IMR-90 (cell line): ENCODE measurements around the gene METTL27. TPM values are rescaled to one million over a fixed set of nuclear protein-coding genes. Genes with fewer than 3 reads are reported as not detected.

Experiments
- ATAC-seq: fragments of 200-7000 bp; cut with Tn5 transposase; 2 replicates; pipeline ENCODE4 v1.9.1; 2020; ENCODE audit warnings: low read depth, mild to moderate bottlenecking, moderate library complexity
- BruUV-seq: library from RNA; stranded (reverse); fragments of 400-500 nt; replicated peaks from 2 replicates; lab custom pipeline; 2021; lab: Mats Ljungman, UMichigan
- CTCF ChIA-PET: fragments of 300-600 bp; formaldehyde crosslinking; extraction: SDS; loops from one replicate; lab custom pipeline; 2021; ENCODE audit warnings: antibody characterized with exemption; lab: Yijun Ruan, JAX
- POLR2A ChIA-PET: fragments of 300-600 bp; sonication (Branson Sonifier 250); formaldehyde crosslinking; loops from one replicate; lab custom pipeline; 2022; ENCODE audit warnings: antibody characterized with exemption; ENCODE audit not compliant: unreplicated experiment; lab: Charles Lee
- DNase-seq: peaks from one replicate; pipeline ENCODE4 v3.0.0; 2013
- H2AFZ ChIP-seq: replicated peaks from 2 replicates; pipeline ENCODE3; 2013; ENCODE audit warnings: low read length, mild to moderate bottlenecking; ENCODE audit not compliant: poor library complexity
- H2AK5ac ChIP-seq: 2 replicates; pipeline ENCODE4 v1.6.1; 2013; ENCODE audit warnings: low read depth, low read length, inconsistent platforms
- H2AK9ac ChIP-seq: replicated peaks from 2 replicates; pipeline ENCODE3; 2013; ENCODE audit warnings: mild to moderate bottlenecking, low read depth, low read length, moderate library complexity; ENCODE audit not compliant: poor library complexity
- H2BK120ac ChIP-seq: 2 replicates; pipeline ENCODE4 v1.6.1; 2013; ENCODE audit warnings: low read depth, low read length, inconsistent platforms
- H2BK15ac ChIP-seq: 3 replicates; pipeline ENCODE4 v1.6.1; 2013; ENCODE audit warnings: low read depth, low read length, inconsistent platforms
- H2BK20ac ChIP-seq: 2 replicates; pipeline ENCODE4 v1.6.1; 2013; ENCODE audit warnings: low read depth, mild to moderate bottlenecking, inconsistent platforms, low read length, moderate library complexity
- H2BK5ac ChIP-seq: 2 replicates; pipeline ENCODE4 v1.6.1; 2013; ENCODE audit warnings: mild to moderate bottlenecking, low read depth, low read length, inconsistent platforms; ENCODE audit not compliant: poor library complexity, severe bottlenecking
- H3K14ac ChIP-seq: replicated peaks from 2 replicates; pipeline ENCODE4 v1.6.1; 2013; ENCODE audit warnings: low read depth, low read length, inconsistent platforms
- H3K18ac ChIP-seq: 2 replicates; pipeline ENCODE4 v1.6.1; 2013; ENCODE audit warnings: low read depth, low read length, control low read depth
- H3K23ac ChIP-seq: 2 replicates; pipeline ENCODE4 v1.6.1; 2013; ENCODE audit warnings: low read depth, low read length, inconsistent platforms
- H3K27ac ChIP-seq: 2 replicates; pipeline ENCODE4 v1.5.1; 2013; ENCODE audit warnings: mild to moderate bottlenecking, control low read depth, low read length; ENCODE audit not compliant: insufficient read depth
- H3K27me3 ChIP-seq: 2 replicates; pipeline ENCODE4 v1.6.1; 2013; ENCODE audit warnings: low read length; ENCODE audit not compliant: control insufficient read depth, insufficient read depth
- H3K36me3 ChIP-seq: 2 replicates; pipeline ENCODE4 v1.6.1; 2013; ENCODE audit warnings: low read length, mixed read lengths; ENCODE audit not compliant: control insufficient read depth, insufficient read depth
- H3K4ac ChIP-seq: 2 replicates; pipeline ENCODE4 v1.6.1; 2013; ENCODE audit warnings: low read depth, low read length, inconsistent platforms
- H3K4me1 ChIP-seq: 2 replicates; pipeline ENCODE4 v1.6.1; 2013; ENCODE audit warnings: low read length, mixed read lengths; ENCODE audit not compliant: control insufficient read depth, insufficient read depth
- H3K4me2 ChIP-seq: 2 replicates; pipeline ENCODE4 v1.6.1; 2013; ENCODE audit warnings: low read depth, mild to moderate bottlenecking, control low read depth, low read length, moderate library complexity
- H3K4me3 ChIP-seq: 2 replicates; pipeline ENCODE4 v1.5.1; 2013; ENCODE audit warnings: low read depth, mild to moderate bottlenecking, control low read depth, low read length, moderate library complexity; ENCODE audit not compliant: insufficient read depth
- H3K56ac ChIP-seq: 2 replicates; pipeline ENCODE4 v1.6.1; 2013; ENCODE audit warnings: low read length, inconsistent platforms; ENCODE audit not compliant: insufficient read depth; ENCODE audit errors: extremely low read depth
- H3K79me1 ChIP-seq, 2 experiments: 2 replicates each; pipeline ENCODE4 v1.6.1; 2013; ENCODE audit warnings: low read length in 2 of 2, inconsistent platforms in 1 of 2, low read depth in 1 of 2
- H3K9ac ChIP-seq: 2 replicates; pipeline ENCODE4 v1.6.1; 2013; ENCODE audit warnings: low read depth, low read length, control low read depth
- H3K9me1 ChIP-seq: 2 replicates; pipeline ENCODE4 v1.6.1; 2013; ENCODE audit warnings: low read length, inconsistent platforms; ENCODE audit not compliant: insufficient read depth
- H3K9me3 ChIP-seq: 2 replicates; pipeline ENCODE4 v1.6.1; 2013; ENCODE audit warnings: low read length; ENCODE audit not compliant: control insufficient read depth, insufficient read depth
- H4K20me1 ChIP-seq: 2 replicates; pipeline ENCODE4 v1.6.1; 2013; ENCODE audit warnings: low read length, inconsistent platforms; ENCODE audit not compliant: insufficient read depth
- H4K5ac ChIP-seq: 2 replicates; pipeline ENCODE4 v1.6.1; 2013; ENCODE audit warnings: mild to moderate bottlenecking, low read depth, low read length, control low read depth
- H4K8ac ChIP-seq, 2 experiments: 2 replicates each; pipeline ENCODE4 v1.6.1; 2013; ENCODE audit warnings: low read depth in 2 of 2, low read length in 2 of 2, control low read depth in 1 of 2, inconsistent platforms in 1 of 2
- H4K91ac ChIP-seq: 2 replicates; pipeline ENCODE4 v1.6.1; 2013; ENCODE audit warnings: low read depth, low read length, inconsistent platforms; ENCODE audit not compliant: insufficient read depth
- BHLHE40 ChIP-seq: fragments of 150-350 bp; IDR thresholded peaks from 2 replicates; pipeline ENCODE4 v1.6.1; 2016; ENCODE audit warnings: mild to moderate bottlenecking, low read depth, low read length
- CEBPB ChIP-seq: IDR thresholded peaks from 2 replicates; pipeline ENCODE4 v1.6.1; 2012; ENCODE audit warnings: low read depth, low read length, improper control_type of control experiment
- CHD1 ChIP-seq: IDR thresholded peaks from 2 replicates; pipeline ENCODE4 v1.6.1; 2012; ENCODE audit warnings: low read depth, low read length, improper control_type of control experiment
- MAFK ChIP-seq: IDR thresholded peaks from 2 replicates; pipeline ENCODE4 v1.6.1; 2012; ENCODE audit warnings: low read depth, low read length, improper control_type of control experiment
- MAZ ChIP-seq: IDR thresholded peaks from 2 replicates; pipeline ENCODE4 v1.6.1; 2012; ENCODE audit warnings: low read depth, mild to moderate bottlenecking, low read length, improper control_type of control experiment, moderate library complexity, borderline replicate concordance
- NFE2L2 ChIP-seq: fragments of 150-350 bp; IDR thresholded peaks from 2 replicates; pipeline ENCODE4 v1.6.1; 2016; ENCODE audit warnings: low read depth, mild to moderate bottlenecking, low read length
- RAD21 ChIP-seq: IDR thresholded peaks from 2 replicates; pipeline ENCODE4 v1.6.1; 2012; ENCODE audit warnings: low read length, improper control_type of control experiment
- USF2 ChIP-seq: fragments of 150-350 bp; IDR thresholded peaks from 2 replicates; pipeline ENCODE4 v1.6.1; 2017; ENCODE audit warnings: mild to moderate bottlenecking, antibody characterized with exemption, low read length, low read depth
- WGBS, 2 experiments: methylation state at CpG; one replicate each; pipeline versions ENCODE4 v1.1.5 to v1.1.7; 2013; ENCODE audit warnings: missing lambda C conversion rate in 2 of 2; ENCODE audit not compliant: insufficient read length in 1 of 2; ENCODE audit errors: extremely low coverage in 2 of 2; 5-methylcytosine and 5-hydroxymethylcytosine counted together
- dilution Hi-C: fragments of 300-500 bp; cut with HindIII; formaldehyde crosslinking; loops from one replicate; pipeline ENCODE4 v1.14.3; 2018; ENCODE audit warnings: low sequenced_read_pairs; ENCODE audit not compliant: unreplicated experiment
- in situ Hi-C: fragments of 300-500 bp; cut with MboI; formaldehyde crosslinking; loops from 3 replicates; pipeline ENCODE4 v1.14.3; 2019; ENCODE audit warnings: low sequenced_read_pairs, inconsistent platforms, mixed read lengths
- intact Hi-C: fragments of 100-400 bp; cut with micrococcal nuclease; formaldehyde crosslinking; loops from 2 replicates; pipeline ENCODE4 v1.10.0; 2022
- polyA plus RNA-seq, 3 experiments: library from polyadenylated mRNA; depleted of rRNA; stranded (reverse); fragments of >200 nt; gene quantifications; 2 replicates each; pipeline ENCODE4 v1.2.3, GENCODE V29; 2012; ENCODE audit warnings: low replicate concordance in 1 of 3
- total RNA-seq: library from RNA; depleted of rRNA; stranded (reverse); fragments of >200 nt; gene quantifications from 2 replicates; pipeline ENCODE4 v1.2.3, GENCODE V29; 2012

Gene METTL27
- total and polyA plus RNA-seq, 2 of the 4 experiments (the other 2 are of a cell fraction), result 2.3 to 4.3 TPM

DNA sequence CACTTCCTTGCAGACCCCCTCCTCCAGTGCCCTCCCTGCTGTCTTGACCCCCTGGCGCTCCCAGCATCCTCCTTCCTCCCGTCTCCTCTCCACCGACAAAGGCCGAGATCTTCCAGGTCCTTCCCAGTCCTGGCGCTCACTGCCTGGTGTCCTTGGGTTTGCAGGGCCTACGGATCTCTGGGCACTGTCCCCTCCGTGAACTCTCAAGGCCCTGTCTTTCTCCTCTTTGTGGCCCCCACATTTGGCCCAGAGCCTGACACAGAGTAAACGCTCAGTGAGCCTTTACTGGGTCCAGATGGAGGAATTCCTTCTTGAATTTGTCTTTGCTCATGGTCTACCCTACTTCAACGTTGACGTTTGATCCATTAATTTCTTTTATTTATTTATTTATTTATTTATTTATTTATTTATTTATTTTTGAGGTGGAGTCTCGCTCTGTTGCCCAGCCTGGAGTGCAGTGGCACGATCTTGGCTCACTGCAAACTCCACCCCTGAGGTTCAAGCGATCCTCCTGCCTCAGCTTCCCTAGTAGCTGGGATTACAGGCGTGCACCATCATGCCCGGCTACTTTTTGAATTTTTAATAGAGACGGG, 48.3 kb upstream of the METTL27 start:
- H3K56ac ChIP-seq, result no peak overlapping the region
- no peak overlapping the region for H3K9ac ChIP-seq
- no peak overlapping the region for H3K18ac ChIP-seq
- DNase-seq (no peak), ATAC-seq (no peak)
- no peak overlapping the region for H3K23ac ChIP-seq
- H2BK120ac ChIP-seq, result peak overlapping the region; percentile 66; the same call in 1 of the 2 replicates
- H3K4me1 ChIP-seq, result peaks cover 48% of the 10 kb centered on the region
- H4K91ac ChIP-seq, result peak overlapping the region; percentile 49; the same call in 1 of the 2 replicates
- peaks cover 22% of the 10 kb centered on the region for H3K9me1 ChIP-seq
- no peak overlapping the region for H3K4me2 ChIP-seq
- dilution Hi-C loops (no loop called here), intact Hi-C loops (loop anchor here (5.0 kb wide), 1 partner anchor 112 kb away; no protein-coding TSS in a partner anchor), in situ Hi-C loops (no loop called here)
- no peak overlapping the region for H3K27ac ChIP-seq
- no peaks in the 10 kb centered on the region for H3K36me3 ChIP-seq
- POLR2A ChIA-PET, result no interaction called here
- H3K4ac ChIP-seq, result peak overlapping the region; percentile 83
- H3K27me3 ChIP-seq, result no peaks in the 10 kb centered on the region
- CTCF ChIA-PET, result no interaction called here
- peak overlapping the region in 1 of 2 experiments; percentile 9; a peak in 2 of 4 replicates for H4K8ac ChIP-seq
- BruUV-seq, result no TSS peak
- no peak overlapping the region for H2BK5ac ChIP-seq
- H3K9me3 ChIP-seq, result no peaks in the 10 kb centered on the region
- no peak overlapping the region for H4K5ac ChIP-seq
- H3K4me3 ChIP-seq, result no peak overlapping the region
- peak overlapping the region; percentile 60 for H2BK20ac ChIP-seq
- TF ChIP-seq CHD1 (no peak), RAD21 (no peak), NFE2L2 (no peak), MAFK (no peak), MAZ (no peak), BHLHE40 (no peak), CEBPB (no peak), USF2 (no peak)
- H4K20me1 ChIP-seq, result no peaks in the 10 kb centered on the region
- no peak overlapping the region for H2AK9ac ChIP-seq
- 91% methylated on average over 8 of the region's 16 CpGs; no CpG with 5 or more reads in 1 of the 2 experiments for WGBS, 2 experiments
- 0 out of 4 replicates have a peak, but pooled peaks cover 0 to 4% of the 10 kb centered on the region in 2 experiments for H3K79me1 ChIP-seq
- no peak overlapping the region for H3K14ac ChIP-seq
- H2AK5ac ChIP-seq, result peak overlapping the region; percentile 77
- peak overlapping the region; percentile 74; the same call in 1 of the 3 replicates for H2BK15ac ChIP-seq
- H2AFZ ChIP-seq, result peak overlapping the region; percentile 65
